ENCODE results near the gene ZNF554.

DNA sequence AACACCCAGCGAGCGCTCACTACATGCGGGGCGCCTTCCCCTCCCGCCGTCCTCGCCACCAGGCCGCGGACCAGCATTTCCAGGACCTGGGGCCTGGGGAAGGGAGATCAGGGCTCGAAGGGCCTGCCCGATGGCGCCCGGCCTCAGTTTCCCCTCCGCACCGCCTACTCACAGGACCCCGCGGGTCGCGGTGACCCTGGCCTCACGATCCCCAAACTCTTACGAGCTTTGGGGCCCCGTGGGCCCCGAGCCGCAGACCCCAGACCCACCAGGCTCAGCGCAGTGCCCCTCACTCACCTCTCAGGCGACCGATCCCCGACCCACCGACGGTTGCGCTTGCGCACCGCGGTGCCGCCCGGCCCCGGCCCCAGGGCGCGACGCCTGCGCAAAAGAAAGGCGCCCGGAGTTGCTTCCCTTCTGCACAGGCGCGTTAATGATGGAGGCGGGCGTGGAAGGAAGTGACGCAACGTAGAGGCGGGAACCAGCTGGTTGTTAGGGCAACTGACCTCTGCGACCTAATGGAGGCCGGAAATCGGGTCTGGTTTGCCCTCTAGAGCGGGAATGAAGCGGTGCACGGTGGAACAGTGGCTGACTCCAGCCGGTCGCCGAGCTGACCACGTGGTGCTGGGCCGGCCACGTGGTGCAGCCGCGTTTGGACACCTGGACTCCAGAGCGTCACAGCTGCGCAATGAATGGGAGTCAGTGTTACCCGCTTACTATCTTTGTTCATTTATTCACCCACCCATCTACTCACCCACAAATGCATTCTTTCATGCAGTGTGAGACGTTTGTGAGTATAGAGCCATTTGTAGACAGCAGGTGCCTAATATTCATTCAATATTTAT is 36.5 kb upstream of the ZNF554 start, which contains the start of gene SGTA:
- peak in 3 of 4 experiments; percentile 21 to 76 (median 67) for TF ChIP-seq CTCF (IDR thresholded peaks at IDR 0.05)
- peak; percentile 79 for TF ChIP-seq POLR2A (IDR thresholded peaks at IDR 0.05)
